Body of pancreas (tissue), 4 donors: ENCODE results near the gene DSCAM.

Experiments used
- POLR2A ChIP-seq, 3 donors: fragments of 450-650 bp; IDR thresholded peaks; one replicate each; pipeline ENCODE4 v1.6.1; 2016; ENCODE audit warnings: antibody characterized with exemption in 3 of 3, mild to moderate bottlenecking in 2 of 3
- TF ChIP-seq, protein P1 (sequence below), 7 experiments: fragments of 450-650 bp in 4 of 7; fragments of 200-600 bp in 3 of 7; sonication (generic) in 3 of 7; IDR thresholded peaks; one replicate each; pipeline ENCODE4 v1.5.1; 2016 to 2019; ENCODE audit warnings: antibody characterized with exemption in 7 of 7

DNA sequence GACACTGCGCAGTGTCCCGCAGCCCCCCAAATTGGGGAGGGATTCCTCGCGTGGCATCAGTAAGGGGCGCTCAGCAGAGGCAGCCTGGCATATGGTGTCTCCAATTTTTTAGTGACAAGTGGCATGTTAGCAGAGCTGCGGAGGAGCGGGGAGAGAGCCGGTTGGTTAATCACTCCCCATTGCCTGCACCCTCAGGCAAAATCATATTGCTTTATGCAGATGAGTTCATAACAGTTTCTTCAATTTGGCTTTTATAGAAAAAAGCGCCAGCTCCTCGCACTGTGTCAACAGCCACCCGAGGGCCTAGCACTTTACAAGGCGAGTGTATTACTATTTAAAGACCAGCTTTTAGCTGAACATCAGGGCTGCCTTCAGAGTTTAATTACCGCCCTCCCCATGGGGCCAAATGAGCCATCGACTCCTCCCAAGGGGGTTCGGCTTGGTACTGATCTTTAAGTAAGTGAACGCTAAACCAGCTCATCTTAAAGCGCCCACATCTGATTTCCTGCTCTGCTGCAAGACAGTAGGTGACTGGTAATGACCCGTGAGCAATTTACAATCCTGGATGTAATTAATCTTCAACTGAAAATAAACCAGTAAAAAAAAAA lies 298.9 kb downstream of the DSCAM start:
- TF ChIP-seq, protein P1, sequence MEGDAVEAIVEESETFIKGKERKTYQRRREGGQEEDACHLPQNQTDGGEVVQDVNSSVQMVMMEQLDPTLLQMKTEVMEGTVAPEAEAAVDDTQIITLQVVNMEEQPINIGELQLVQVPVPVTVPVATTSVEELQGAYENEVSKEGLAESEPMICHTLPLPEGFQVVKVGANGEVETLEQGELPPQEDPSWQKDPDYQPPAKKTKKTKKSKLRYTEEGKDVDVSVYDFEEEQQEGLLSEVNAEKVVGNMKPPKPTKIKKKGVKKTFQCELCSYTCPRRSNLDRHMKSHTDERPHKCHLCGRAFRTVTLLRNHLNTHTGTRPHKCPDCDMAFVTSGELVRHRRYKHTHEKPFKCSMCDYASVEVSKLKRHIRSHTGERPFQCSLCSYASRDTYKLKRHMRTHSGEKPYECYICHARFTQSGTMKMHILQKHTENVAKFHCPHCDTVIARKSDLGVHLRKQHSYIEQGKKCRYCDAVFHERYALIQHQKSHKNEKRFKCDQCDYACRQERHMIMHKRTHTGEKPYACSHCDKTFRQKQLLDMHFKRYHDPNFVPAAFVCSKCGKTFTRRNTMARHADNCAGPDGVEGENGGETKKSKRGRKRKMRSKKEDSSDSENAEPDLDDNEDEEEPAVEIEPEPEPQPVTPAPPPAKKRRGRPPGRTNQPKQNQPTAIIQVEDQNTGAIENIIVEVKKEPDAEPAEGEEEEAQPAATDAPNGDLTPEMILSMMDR (IDR thresholded peaks at IDR 0.05): no peak
- no peak for TF ChIP-seq POLR2A (IDR thresholded peaks at IDR 0.05)
